ENCODE results near the gene PEA15.

Gene PEA15

DNA sequence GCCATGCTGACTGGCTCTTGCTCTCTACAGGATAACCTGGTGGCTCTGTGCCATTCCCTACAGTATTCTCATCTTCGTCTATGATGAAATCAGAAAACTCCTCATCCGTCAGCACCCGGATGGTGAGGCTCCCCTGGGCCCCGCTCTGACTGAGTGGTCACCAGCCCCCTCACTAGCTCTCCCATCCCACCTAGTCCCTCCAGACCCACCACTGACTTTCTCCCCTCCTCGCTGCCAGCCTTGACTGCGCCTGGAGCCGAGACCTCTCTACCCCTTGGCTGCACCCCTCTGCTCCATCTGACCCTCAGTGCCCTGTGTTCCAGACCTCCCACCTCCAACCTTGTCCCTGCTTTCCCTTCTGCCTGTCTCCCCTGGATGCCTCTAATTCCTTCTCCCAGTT, 18.9 kb upstream of the PEA15 start:
- no peak for DNase-seq

DNA sequence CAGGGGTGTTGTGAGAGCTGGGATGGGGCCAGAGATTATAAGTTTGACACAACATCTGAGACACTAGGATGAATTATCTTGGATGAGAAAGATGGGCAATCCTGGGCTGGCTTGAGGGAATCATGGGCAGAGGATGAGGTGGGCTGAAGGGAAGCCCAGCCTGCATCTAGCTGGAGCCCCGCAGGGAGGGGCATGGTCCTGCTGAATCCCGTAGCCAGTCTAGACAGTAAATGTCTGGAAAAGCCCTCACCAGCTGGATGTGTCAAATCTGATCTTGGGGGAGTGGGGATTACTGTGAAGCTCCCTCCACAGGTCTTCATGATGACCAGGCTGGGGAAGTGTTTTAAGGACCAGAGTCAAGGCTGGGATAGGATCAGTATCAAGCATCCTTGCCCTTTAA, 18.5 kb upstream of the PEA15 start:
- DNase-seq, result no peak

- no peak for DNase-seq
These were observed 17.8 kb upstream of the PEA15 start for GRCh38 chr1:160187407-160187806.

DNA sequence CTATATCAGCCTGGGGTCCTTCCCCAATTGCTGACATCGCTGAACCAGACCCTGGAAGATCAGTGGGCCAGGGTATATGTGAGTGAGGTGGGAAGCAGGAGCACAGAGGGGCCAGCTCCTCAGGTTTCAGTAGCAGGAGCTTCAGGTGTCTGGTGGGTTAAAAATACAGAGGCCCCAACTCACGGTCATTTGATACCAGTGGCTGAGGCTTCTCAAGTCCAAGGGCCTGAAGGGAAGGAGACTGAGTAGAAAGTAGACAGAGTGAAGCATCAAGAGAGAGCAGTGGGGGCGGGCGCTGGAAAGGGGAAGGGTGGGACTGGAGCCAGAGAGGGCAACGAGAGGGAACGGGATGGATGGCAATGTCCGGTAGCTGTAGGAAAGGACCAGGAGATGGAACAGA, 16.8 kb upstream of the PEA15 start:
- no peak for DNase-seq

DNA sequence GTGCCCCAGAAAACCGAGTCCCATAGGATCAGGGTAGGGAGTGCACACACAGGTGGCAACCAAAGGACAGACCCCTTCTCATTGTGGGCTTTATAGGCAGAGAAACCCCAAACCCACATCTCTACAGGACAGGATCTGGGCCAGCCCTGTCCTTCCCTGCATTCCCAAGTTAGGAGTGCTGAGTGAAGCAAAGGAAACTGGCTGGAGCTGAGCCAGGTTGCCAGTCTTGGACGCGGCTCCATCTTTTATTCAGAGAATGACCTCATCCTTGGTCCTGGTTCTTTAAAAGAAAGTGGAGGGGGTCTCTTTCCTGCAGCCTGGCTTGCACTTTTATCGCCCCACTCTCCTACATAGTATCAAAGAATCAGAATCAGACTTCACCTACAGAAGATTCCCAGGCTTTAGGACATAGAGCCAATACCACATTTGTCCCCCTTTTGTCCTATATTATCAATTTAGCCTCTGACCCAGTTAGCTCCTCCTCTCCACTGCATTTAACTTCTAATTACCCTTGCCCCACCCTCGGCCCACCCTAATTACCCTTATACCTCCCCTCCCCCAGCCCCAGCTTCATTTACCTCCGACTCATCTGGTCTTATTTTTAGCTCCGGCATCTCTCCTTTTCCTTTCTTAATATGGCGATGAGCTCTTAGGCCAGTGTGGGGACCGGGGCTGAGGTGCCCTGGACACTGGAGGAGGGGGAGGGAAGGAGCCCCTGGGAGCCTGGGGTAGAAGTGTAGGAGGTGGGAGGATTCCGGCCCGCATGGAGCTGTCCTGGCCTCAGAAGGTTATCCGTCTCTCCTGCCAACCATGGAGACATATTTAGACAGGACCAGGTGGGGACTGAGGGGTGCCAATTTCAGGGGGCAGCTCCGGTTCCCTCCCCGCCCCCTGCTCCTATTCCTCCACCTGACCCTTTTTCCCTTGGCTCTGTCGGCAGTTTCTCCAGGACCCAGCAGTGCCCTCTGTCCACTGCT, 15.2 kb upstream of the PEA15 start, which contains the start of gene CASQ1:
Gene CASQ1 (plus strand): TSS at position 927 of the 977 bp plus-strand sequence. CDS start 177 bp downstream, outside the sequence.
- DNase-seq, result no peak

GRCh38 chr1:160191756-160192155, 13.4 kb upstream of the PEA15 start:
- no peak for DNase-seq

GRCh38 chr1:160192234-160192633, 12.9 kb upstream of the PEA15 start:
- DNase-seq, result no peak

DNA sequence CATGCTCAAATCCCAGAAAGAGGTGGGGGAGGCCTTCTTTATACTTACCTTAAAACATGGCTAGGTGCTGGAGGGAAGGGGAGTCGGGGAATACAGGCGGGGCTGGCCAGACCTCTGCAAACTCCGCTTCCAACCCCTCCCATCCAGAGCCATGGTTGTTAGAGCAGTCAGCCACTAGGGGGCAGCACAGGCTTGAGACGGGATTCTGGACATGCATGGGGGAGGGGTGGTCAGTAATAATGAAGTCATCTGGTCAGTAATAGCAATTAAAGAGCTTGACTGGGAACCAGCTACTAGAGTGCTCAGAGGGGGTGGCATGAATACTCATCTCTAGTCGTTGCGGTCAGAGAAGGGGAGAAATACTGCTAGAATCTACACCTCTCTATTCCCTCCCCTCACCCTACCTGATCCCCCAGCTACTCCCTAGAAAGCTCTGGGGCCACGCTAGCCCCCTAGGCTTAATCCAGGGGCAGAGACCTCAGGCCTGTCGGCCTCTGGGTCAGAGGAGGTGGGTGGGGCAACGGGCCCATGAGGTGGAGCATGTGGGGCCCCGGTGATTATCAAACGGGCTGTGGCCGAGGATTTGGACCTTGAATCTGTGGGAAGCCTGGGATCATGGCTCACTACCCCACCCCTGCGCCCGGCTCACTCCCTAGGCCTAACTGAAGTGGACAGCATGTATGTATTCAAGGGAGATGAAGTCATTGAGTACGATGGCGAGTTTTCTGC, 11.9 kb upstream of the PEA15 start:
- peak; percentile 76 for DNase-seq

- no peak for DNase-seq
These were observed 11.1 kb upstream of the PEA15 start for GRCh38 chr1:160193832-160194736.

- no peak for DNase-seq
These were observed 10.5 kb upstream of the PEA15 start for GRCh38 chr1:160194737-160195059.

- DNase-seq, result no peak
These were observed 9.0 kb upstream of the PEA15 start for GRCh38 chr1:160196143-160196542.

DNA sequence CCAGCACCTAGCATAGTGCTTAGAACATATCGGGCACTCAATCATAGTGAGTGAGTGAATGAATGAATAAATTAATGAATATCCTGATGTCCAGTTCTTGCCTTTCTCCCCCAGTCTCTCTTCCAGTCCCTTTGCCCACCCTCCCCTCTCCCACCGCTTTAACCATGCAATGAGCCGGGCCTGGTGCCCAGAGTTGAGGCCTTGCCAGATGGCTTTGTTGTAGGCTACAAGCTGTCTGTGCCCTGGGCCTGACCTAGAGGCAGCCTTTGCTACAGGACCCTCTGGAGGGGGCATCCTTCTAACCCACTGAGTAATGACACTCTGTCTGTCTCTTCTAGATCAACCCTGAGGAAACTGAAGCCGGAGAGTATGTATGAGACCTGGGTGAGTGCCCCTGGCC, 8.0 kb upstream of the PEA15 start:
- DNase-seq, result peak; percentile 14

- DNase-seq, result no peak
These were observed 4.4 kb upstream of the PEA15 start for GRCh38 chr1:160200786-160201185.

- no peak for DNase-seq
These were observed 500 bp upstream of the PEA15 start for GRCh38 chr1:160204526-160205241.

DNA sequence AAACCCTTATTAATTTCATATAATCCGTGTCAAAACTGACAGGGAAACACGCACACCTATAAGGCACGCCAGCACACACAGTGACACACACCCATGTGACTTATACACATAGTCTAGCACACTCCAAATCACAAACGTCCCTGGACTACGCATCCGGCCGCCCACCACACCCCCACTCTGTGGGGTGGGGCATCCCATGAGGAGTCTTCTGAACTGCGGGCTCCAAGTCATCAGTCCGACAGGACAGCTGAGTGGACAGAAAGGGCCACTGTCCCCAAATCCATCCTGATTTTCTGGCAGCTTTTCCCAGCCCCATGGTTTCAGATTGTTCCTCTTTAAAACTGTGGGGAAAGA, 829 bp downstream of the PEA15 start:
- DNase-seq, result no peak

GRCh38 chr1:160206421-160207117, 1.4 kb downstream of the PEA15 start:
- DNase-seq, result no peak

DNA sequence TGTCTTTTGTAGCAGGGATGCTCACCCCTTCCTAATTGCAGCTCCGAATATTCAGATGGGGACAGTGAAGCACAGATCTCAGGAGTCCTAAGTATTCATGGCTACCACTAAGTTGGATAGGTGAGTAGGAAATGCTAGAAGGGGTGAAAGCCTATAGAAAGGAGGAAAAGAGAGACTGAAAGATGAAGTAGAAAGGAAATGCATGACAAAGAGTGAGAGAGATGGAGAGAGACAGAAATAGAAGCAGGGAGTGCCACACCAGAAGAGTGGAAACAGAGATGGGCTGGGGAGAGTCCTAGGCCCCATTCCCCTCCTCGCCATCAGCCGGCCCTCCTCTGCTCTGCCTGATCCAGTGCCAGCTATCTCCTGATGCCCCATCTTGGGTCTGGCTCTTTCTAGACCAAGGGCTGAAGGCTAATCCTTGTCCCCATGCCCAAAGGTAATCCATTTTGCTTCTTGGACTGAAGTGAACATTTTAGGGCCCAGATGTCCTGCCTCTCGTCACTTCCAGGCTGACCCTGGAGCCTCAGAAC, 2.0 kb downstream of the PEA15 start:
- no peak for DNase-seq

DNA sequence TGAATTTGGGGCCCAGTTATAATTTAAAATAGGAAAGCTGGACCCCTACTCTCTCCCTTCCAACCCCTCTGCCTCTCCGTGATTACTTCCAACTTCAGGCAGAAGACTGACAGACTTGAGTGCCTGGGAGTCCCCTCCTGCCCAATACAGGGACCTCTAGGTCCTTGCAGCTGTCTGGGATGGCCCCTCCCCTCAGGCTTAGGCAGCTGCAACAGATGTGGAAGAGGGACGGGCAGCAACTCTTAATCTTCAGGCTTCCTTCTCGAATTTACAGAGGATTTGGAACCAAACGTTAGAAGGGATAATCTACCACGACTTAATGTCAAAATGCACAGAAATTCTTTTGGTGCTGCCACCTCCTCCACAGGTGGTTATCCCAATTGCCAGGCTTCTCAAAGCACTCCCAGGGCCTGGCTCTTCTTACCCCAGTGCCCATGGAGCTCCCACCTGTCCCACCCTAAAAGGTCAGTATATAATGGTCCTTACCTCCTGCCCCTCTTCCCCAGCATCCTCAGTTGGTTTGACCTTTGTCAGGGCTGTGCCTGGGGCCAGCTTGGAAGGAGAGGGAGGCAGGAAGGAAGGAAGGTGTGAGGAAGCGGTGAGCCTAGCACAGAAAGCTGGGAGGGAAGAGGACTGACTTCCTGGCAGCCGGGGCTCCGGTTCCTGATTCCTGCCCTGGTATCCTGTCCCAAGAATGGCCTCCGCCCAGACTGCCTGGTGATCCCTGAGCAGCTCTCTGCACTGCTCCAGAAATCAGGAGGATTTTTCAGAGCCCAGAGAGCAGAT, 2.8 kb downstream of the PEA15 start:
- no peak for DNase-seq

GRCh38 chr1:160208557-160209320, 3.6 kb downstream of the PEA15 start:
- no peak for DNase-seq
